ENCODE measurements around the gene CFAP57.

DNA sequence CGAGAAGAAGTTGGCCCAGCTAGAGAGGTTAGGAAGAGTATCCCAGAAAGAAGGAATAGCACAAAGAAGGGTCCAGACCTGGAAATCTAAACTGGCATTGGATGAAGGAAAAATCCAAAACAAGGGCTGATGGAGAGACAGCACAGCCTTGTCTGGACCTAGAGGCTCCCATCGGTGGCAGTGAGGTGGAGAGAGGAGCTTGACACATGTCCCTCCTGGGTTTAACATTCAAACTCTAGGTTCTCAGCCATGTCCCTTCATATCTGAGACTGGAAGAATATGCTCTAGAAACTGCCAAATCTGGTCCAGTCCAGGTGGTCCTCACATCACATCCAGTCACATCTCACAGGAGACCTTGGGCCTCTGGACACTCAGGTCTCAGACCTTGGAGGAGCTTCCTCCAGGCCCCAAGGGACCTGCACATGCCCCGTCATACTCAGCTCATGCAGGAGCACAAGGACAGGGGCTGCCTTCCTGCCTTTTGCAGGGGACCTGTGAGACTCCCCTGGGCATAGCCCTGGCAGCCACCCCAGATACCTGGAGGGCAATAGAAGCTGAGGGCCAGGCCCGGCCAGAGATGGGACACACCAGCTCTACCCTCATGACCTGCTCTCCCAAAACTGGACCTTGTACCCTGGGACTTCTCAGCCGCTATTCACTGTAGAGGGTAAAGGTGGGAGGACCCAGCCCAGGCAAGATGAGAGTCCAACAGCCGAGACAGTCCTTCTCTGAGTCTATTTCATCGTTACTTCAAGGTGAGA is 105.2 kb downstream of the CFAP57 start:
- TF ChIP-seq, protein P1, sequence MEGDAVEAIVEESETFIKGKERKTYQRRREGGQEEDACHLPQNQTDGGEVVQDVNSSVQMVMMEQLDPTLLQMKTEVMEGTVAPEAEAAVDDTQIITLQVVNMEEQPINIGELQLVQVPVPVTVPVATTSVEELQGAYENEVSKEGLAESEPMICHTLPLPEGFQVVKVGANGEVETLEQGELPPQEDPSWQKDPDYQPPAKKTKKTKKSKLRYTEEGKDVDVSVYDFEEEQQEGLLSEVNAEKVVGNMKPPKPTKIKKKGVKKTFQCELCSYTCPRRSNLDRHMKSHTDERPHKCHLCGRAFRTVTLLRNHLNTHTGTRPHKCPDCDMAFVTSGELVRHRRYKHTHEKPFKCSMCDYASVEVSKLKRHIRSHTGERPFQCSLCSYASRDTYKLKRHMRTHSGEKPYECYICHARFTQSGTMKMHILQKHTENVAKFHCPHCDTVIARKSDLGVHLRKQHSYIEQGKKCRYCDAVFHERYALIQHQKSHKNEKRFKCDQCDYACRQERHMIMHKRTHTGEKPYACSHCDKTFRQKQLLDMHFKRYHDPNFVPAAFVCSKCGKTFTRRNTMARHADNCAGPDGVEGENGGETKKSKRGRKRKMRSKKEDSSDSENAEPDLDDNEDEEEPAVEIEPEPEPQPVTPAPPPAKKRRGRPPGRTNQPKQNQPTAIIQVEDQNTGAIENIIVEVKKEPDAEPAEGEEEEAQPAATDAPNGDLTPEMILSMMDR (IDR thresholded peaks at IDR 0.05), result no peak
- no peak for TF ChIP-seq POLR2A (IDR thresholded peaks at IDR 0.05)

Data from Peyer's patch (tissue), 4 donors.